ENCODE measurements around the gene GTF3C2. TPM values are rescaled to one million over a fixed set of nuclear protein-coding genes. Genes with fewer than 3 reads are reported as not detected.

GTF3C2 gene
- total RNA-seq, 1 experiment from 2014 or later: 89.3 TPM

DNA sequence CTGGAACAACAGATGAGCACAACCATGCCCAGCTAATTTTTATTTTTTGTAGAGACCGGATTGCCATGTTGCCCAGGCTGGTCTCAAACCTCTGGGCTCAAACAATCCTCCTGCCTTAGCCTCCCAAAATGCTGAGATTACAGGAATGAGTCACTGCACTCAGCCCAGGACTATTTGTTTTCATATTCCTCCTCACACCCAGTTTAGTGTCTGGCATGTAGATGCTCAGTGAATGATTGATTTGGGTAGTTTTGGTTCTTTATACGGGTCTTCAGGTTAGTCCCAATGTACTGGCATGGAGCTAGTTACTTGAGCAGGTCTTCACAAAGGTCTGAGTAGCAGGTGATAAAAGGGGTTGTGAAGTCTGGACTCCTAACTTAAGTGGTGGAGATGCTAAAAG, 7.4 kb upstream of the GTF3C2 start:
- TF ChIP-seq, protein P1, sequence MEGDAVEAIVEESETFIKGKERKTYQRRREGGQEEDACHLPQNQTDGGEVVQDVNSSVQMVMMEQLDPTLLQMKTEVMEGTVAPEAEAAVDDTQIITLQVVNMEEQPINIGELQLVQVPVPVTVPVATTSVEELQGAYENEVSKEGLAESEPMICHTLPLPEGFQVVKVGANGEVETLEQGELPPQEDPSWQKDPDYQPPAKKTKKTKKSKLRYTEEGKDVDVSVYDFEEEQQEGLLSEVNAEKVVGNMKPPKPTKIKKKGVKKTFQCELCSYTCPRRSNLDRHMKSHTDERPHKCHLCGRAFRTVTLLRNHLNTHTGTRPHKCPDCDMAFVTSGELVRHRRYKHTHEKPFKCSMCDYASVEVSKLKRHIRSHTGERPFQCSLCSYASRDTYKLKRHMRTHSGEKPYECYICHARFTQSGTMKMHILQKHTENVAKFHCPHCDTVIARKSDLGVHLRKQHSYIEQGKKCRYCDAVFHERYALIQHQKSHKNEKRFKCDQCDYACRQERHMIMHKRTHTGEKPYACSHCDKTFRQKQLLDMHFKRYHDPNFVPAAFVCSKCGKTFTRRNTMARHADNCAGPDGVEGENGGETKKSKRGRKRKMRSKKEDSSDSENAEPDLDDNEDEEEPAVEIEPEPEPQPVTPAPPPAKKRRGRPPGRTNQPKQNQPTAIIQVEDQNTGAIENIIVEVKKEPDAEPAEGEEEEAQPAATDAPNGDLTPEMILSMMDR (conservative IDR thresholded peaks at IDR 0.05; ENCODE audit: low read depth, low read length): no peak
- no peak for TF ChIP-seq EZH2 (IDR thresholded peaks at IDR 0.05; ENCODE audit: borderline replicate concordance, low read depth, low read length, poor library complexity, severe bottlenecking)
- CTCF ChIA-PET: no interaction called here
- no TSS peak for BruUV-seq (replicated peaks)

DNA sequence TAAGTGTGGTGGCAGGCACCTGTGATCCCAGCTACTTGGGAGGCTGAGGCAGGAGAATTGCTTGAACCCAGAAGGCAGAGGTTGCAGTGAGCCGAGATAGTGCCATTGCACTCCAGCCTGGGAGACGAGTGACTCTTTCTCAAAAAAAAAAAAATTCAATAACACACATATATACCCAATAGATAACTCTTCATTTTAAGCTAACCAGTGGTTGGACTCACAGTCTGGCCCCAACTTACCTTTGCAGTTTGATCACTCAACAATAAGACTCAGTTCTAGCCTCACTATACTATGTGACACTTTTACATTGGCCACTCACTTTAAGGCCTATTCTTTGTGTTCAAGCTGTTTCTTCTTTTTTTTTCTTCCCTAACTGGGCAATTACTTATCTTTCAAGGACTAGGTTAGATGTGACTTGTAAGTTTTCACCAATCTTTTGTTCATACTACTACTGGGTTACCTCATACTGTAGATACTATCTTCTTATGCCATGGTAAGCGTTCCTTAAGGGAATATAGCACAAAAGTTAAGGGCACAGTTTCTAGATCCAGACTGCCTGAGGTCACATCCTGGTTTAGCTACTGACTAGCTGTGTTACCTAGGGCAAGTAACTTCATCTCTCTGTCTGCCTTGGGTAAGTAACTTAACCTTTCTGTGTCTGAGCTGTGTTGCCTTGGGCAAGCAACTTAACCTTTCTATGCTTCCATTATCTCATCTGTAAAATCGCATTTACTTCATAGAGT, 6.3 kb upstream of the GTF3C2 start:
- POLR2A ChIA-PET (ENCODE audit: low non-redundant PET): no interaction called here
- DNase-seq (ENCODE audit: low spot score): no peak
- H3K4me1 ChIP-seq (ENCODE audit: insufficient read depth, low read length, poor library complexity, severe bottlenecking): no peaks in the 10 kb centered on the region
- intact Hi-C loops (cut with micrococcal nuclease; ENCODE audit: unreplicated experiment): no loop called here
- H3K27ac ChIP-seq (ENCODE audit: low read depth, low read length, poor library complexity, severe bottlenecking): no peak overlapping the region
- H3K4me3 ChIP-seq (ENCODE audit: low read depth, low read length, poor library complexity, severe bottlenecking): no peak overlapping the region
- no TSS peak for BruUV-seq (replicated peaks)
- H3K36me3 ChIP-seq (ENCODE audit: insufficient read depth, low read length, poor library complexity, severe bottlenecking): peaks cover 41% of the 10 kb centered on the region
- TF ChIP-seq EZH2 (IDR thresholded peaks at IDR 0.05; ENCODE audit: borderline replicate concordance, low read depth, low read length, poor library complexity, severe bottlenecking): no peak
- TF ChIP-seq, protein P1 (conservative IDR thresholded peaks at IDR 0.05; ENCODE audit: low read depth, low read length): no peak
- H3K9me3 ChIP-seq (ENCODE audit: low read depth, low read length, poor library complexity, severe bottlenecking): no peaks in the 10 kb centered on the region
- CTCF ChIA-PET: no interaction called here
- no peaks in the 10 kb centered on the region for H3K27me3 ChIP-seq (replicated peaks; ENCODE audit: insufficient read depth, low read depth, low read length, poor library complexity)

More for the DNA sequence above, 7.4 kb upstream of the GTF3C2 start:
- Histone ChIP-seq H3K27me3 (replicated peaks; ENCODE audit: insufficient read depth, low read depth, low read length, poor library complexity) (no peaks in the 10 kb centered on the region), H3K4me3 (ENCODE audit: low read depth, low read length, poor library complexity, severe bottlenecking) (no peak overlapping the region), H3K36me3 (ENCODE audit: insufficient read depth, low read length, poor library complexity, severe bottlenecking) (peaks cover 51% of the 10 kb centered on the region), H3K4me1 (ENCODE audit: insufficient read depth, low read length, poor library complexity, severe bottlenecking) (peaks cover 5% of the 10 kb centered on the region), H3K9me3 (ENCODE audit: low read depth, low read length, poor library complexity, severe bottlenecking) (no peaks in the 10 kb centered on the region), H3K27ac (ENCODE audit: low read depth, low read length, poor library complexity, severe bottlenecking) (no peak overlapping the region)
- no peak for DNase-seq (ENCODE audit: low spot score)
- POLR2A ChIA-PET (ENCODE audit: low non-redundant PET): no interaction called here
- intact Hi-C loops (cut with micrococcal nuclease; ENCODE audit: unreplicated experiment): no loop called here

DNA sequence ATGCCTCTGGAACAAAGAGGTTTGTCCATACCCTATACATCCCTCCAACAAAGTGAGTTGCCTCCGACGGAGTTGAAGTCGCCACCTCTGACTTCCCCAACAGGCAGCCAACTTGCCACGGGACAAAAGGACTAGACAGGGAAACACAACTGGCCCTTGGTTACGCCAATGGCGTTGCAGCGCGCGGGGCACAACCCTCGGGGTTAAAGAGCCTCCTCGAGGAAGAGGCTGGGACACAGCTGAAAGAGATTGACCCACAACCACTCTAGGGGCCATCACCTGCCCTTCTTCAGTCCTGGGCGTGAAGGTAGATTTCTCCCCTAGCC, 545 bp downstream of the GTF3C2 start:
- peaks cover 3% of the 10 kb centered on the region for H3K4me1 ChIP-seq (ENCODE audit: insufficient read depth, low read length, poor library complexity, severe bottlenecking)
- peak overlapping the region; percentile 77 for H3K4me3 ChIP-seq (ENCODE audit: low read depth, low read length, poor library complexity, severe bottlenecking)
- POLR2A ChIA-PET (ENCODE audit: low non-redundant PET): interaction anchor here (0.6 kb wide), 1 partner anchor 23 kb away, joined by 4 read pairs; no protein-coding TSS in a partner anchor
- peak overlapping the region; percentile 88 for H3K27ac ChIP-seq (ENCODE audit: low read depth, low read length, poor library complexity, severe bottlenecking)
- DNase-seq (ENCODE audit: low spot score): peak; percentile 42
- intact Hi-C loops (cut with micrococcal nuclease; ENCODE audit: unreplicated experiment): loop anchor here (1.0 kb wide), 1 partner anchor 14 kb away; the partner anchor contains the start of genes EIF2B4 and SNX17
- no peaks in the 10 kb centered on the region for H3K27me3 ChIP-seq (replicated peaks; ENCODE audit: insufficient read depth, low read depth, low read length, poor library complexity)
- TF ChIP-seq, protein P1 (conservative IDR thresholded peaks at IDR 0.05; ENCODE audit: low read depth, low read length): no peak
- TF ChIP-seq EZH2 (IDR thresholded peaks at IDR 0.05; ENCODE audit: borderline replicate concordance, low read depth, low read length, poor library complexity, severe bottlenecking): no peak
- H3K9me3 ChIP-seq (ENCODE audit: low read depth, low read length, poor library complexity, severe bottlenecking): no peaks in the 10 kb centered on the region
- CTCF ChIA-PET: interaction anchor here (1.5 kb wide), 1 partner anchor 13 kb away, joined by 4 read pairs; no protein-coding TSS in a partner anchor
- BruUV-seq (replicated peaks): no TSS peak
- H3K36me3 ChIP-seq (ENCODE audit: insufficient read depth, low read length, poor library complexity, severe bottlenecking): peaks cover 2% of the 10 kb centered on the region

All from A673 (cell line).